Ectodermal cell (in vitro differentiated cells): Measurements from ENCODE around the gene HHATL.

Experiments used
- H3K27ac ChIP-seq: 2 replicates; pipeline ENCODE4 v1.7.0; 2013; ENCODE audit warnings: mild to moderate bottlenecking, low read depth, low read length; ENCODE audit not compliant: insufficient read depth, poor library complexity, severe bottlenecking
- H3K27me3 ChIP-seq: 2 replicates; pipeline ENCODE4 v1.7.0; 2013; ENCODE audit warnings: mild to moderate bottlenecking, low read length; ENCODE audit not compliant: insufficient read depth, control insufficient read depth, poor library complexity, severe bottlenecking
- H3K36me3 ChIP-seq: one replicate; pipeline ENCODE4 v1.7.0; 2013; ENCODE audit warnings: low read length; ENCODE audit not compliant: control insufficient read depth, insufficient read depth
- H3K4me1 ChIP-seq: one replicate; pipeline ENCODE4 v1.7.0; 2013; ENCODE audit warnings: low read length; ENCODE audit not compliant: control insufficient read depth, insufficient read depth
- H3K4me3 ChIP-seq: 2 replicates; pipeline ENCODE4 v1.7.0; 2013; ENCODE audit warnings: low read depth, low read length, control low read depth; ENCODE audit not compliant: insufficient read depth
- H3K9me3 ChIP-seq: 2 replicates; pipeline ENCODE4 v1.7.0; 2013; ENCODE audit warnings: mild to moderate bottlenecking, low read length, moderate library complexity; ENCODE audit not compliant: control insufficient read depth
- WGBS, 2 experiments: methylation state at CpG; one replicate each; pipeline ENCODE4 v1.1.7; 2013; ENCODE audit warnings: missing lambda C conversion rate in 2 of 2; 5-methylcytosine and 5-hydroxymethylcytosine counted together

The HHATL gene

DNA sequence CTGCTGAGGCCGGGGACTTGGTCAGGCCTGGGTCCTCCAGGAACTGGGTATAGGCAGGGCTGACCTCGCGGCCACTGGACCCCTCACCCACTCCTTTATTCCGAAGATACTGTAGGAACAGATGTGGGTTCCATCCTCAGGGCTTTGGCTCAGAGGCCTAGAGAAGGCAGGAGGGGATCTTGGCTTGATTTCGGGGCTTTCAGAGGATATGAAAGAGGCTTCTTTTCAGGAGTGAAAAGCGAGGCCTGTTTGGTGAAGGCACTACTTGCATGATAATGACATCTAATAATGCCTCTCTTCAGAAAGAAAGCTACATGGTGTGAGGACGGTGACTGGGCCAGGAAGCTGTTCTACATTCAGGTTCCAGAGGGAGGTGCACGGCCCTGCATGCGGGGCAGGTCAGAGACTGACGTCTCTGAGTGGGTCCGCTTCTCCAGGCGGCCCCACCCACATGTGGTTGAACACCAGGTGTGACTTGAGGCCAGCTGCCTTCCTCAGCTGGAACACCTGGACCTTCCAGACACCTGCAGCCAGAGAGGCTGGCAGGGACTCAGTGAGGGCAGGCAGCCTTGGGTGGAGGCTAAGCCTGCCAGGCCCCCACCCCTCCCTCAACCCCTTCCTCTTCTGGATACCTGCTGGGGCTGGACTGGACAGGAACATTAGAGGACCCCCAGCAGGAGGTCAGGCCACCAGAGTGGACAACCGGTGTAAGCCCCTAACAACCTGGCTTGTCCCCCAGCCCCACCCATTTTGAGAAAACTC, 31.1 kb upstream of the HHATL start:
- no peaks in the 10 kb centered on the region for H3K9me3 ChIP-seq
- H3K4me3 ChIP-seq = no peak overlapping the region

DNA sequence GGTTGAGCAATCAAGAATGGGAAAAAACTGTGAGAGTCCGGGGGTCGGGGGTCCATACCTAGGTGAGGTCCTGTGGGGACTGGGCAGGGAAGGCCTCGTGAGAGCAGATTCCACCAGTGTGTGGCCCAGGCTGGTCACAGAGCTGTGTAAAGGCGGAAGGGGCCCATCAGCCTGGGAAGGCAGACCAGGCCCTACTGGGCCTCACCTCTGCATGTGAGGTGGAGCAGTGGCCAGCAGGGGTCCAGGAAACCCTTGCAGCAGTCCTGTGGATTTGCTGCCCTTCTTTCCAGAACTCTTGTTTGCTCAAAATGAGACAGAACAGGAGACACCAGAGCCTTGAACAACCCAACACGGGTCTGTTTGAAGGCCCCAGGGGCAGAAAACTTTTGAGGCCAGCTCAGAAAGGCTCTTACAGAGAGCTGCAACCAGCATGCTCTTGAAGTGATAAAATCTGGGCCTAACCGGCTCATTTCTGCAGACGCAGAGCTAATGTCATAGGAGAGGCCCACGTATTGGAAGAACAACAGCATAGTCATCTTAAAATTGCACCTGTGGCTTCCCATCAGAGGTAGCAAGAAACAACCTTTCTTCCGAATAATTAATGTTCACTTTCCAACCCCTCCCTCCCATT, 30.3 kb upstream of the HHATL start:
- Histone ChIP-seq H3K9me3 (no peaks in the 10 kb centered on the region), H3K27ac (no peak overlapping the region), H3K27me3 (no peaks in the 10 kb centered on the region), H3K4me1 (peaks cover 3% of the 10 kb centered on the region), H3K4me3 (no peak overlapping the region), H3K36me3 (no peaks in the 10 kb centered on the region)
- 74 to 76% methylated on average over 9 of the region's 9 CpGs for WGBS, 2 experiments

More for the DNA sequence above, 31.1 kb upstream of the HHATL start:
- Histone ChIP-seq H3K27me3 (no peaks in the 10 kb centered on the region), H3K36me3 (no peaks in the 10 kb centered on the region), H3K4me1 (peaks cover 3% of the 10 kb centered on the region), H3K27ac (no peak overlapping the region)
- WGBS, 2 experiments = 45 to 47% methylated on average over 13 of the region's 13 CpGs

DNA sequence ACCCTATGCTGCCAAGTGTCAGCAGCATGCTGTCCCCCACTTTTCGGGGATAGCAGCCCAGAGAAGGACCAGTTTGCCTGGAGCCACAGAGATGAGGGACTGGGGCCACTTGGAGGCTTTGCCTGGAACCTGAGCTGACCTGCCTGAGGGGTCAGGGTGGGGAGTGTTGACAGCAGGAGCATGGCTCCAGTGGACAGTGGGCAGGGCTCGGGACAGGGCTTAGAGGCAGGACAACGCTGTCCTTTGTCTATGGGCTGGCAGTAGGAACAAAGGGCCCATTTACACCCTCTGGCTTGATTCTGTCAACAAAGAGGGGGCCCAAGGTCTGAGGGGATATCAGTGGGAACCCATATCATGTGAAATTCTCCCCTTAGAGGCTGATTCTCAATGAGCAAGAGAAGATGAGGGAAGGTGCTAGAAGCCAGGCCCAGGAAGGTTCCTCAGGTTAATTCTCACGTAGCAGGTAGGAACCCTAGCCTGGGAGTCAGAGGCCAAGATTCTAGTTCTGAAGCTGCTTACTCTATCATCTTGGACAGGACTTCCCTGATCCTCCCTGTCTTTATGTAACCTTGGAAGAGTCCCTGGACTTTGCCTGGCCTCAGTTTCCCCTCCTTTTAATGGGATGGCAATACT, 29.7 kb upstream of the HHATL start:
- Histone ChIP-seq H3K4me1 (peaks cover 3% of the 10 kb centered on the region), H3K9me3 (no peaks in the 10 kb centered on the region), H3K4me3 (no peak overlapping the region), H3K27ac (no peak overlapping the region), H3K27me3 (no peaks in the 10 kb centered on the region), H3K36me3 (no peaks in the 10 kb centered on the region)
- 46 to 49% methylated on average over 4 of the region's 4 CpGs for WGBS, 2 experiments

DNA sequence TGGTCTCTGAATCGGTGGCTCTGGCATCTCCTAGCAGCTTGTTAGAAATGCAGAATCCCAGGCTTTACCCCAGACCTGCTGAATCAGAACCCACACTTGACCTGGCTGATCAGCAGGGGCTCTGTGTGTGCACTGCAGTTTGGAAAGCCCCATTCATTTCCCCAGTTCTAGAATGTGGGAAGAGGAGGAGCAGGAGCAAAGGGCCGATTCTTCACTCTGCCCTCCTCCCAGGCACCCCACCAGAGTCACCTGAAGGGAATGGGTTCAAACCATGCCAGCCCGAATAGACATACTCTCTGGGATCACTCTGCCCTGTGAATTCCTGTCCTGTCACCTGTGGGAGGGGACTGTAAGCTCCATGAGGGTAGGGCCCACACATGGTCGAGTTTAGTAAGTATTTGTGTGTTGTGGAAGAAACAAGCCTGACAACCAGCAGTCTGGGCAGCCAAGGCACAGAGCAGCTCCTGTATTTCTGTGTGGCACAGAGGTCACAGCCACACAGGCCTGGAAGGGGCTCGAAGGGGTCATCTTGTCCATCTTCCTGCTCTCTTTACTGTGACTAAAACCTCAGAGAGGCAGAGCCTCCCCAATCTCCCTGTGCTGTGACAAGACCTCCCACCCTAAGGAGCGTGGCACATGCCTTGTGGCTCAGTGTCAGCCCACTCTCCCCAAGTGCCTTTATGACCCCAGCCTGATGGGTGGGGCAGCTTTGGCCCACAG, 29.0 kb upstream of the HHATL start:
- H3K27me3 ChIP-seq = no peaks in the 10 kb centered on the region
- no peaks in the 10 kb centered on the region for H3K9me3 ChIP-seq
- H3K4me1 ChIP-seq = peaks cover 3% of the 10 kb centered on the region
- no peaks in the 10 kb centered on the region for H3K36me3 ChIP-seq
- H3K27ac ChIP-seq = no peak overlapping the region
- WGBS, 2 experiments = 88 to 92% methylated on average over 6 of the region's 6 CpGs
- no peak overlapping the region for H3K4me3 ChIP-seq

DNA sequence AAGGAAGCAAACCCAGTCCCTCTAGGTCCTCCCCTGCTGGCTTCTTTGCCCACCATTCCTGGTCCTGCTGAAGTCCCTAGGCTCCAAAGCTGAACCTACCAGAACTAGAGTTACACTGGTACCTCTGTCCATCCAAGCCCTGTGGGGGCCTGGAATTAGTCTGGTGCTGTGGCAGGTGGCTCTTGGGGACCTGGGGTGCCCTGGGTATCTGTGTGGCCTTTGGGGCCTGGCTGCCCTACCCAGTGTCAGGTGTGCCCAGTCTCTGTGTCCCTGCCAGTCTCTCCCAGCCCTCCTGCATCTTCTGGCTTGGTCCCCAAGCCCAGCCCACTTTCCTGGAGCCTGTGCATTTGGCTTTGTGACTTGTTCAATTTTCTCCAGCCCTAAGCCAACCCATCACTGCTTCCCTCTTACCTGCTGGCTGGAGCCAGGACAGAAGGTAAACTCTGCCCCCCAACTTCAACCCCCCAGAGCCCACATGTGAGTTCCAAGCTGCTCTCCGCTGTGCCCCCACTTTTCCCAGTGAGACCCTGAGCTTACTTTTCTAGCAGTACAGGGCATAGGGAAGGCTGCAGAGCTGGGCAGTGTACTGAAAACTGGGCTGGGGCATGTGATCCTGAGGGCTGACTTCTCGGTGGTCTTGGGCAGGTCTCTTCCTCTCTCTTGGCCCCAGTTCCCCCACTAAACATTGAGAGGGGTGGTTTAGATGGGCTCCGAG, 28.3 kb upstream of the HHATL start:
- H3K4me1 ChIP-seq = peaks cover 3% of the 10 kb centered on the region
- H3K36me3 ChIP-seq = no peaks in the 10 kb centered on the region
- H3K27me3 ChIP-seq = no peaks in the 10 kb centered on the region
- WGBS, 2 experiments = 94 to 95% methylated on average over 3 of the region's 3 CpGs
- H3K9me3 ChIP-seq = no peaks in the 10 kb centered on the region
- no peak overlapping the region for H3K4me3 ChIP-seq
- no peak overlapping the region for H3K27ac ChIP-seq

DNA sequence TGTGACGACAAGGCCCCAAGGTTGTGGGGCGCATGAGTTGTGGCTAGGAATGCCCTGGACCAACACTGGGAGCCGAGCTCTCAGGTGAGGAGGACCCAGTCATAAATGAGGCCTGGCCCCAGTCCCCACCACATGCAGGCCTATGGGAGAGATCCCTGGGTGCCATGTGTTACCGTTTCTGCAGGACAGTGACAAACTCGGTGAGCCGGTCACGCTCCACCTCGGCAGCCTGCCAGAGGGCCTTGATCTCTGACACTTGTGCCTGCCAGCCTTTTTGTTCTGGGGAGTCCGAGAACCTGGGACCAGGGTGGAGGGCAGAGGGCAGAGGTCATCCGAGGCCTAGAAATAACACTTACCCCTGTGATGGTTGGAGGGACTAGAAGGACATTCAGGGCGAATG, 27.7 kb upstream of the HHATL start:
- Histone ChIP-seq H3K36me3 (no peaks in the 10 kb centered on the region), H3K27me3 (no peaks in the 10 kb centered on the region), H3K4me1 (peaks cover 3% of the 10 kb centered on the region), H3K4me3 (no peak overlapping the region), H3K9me3 (no peaks in the 10 kb centered on the region), H3K27ac (no peak overlapping the region)
- 85 to 87% methylated on average over 11 of the region's 11 CpGs for WGBS, 2 experiments

DNA sequence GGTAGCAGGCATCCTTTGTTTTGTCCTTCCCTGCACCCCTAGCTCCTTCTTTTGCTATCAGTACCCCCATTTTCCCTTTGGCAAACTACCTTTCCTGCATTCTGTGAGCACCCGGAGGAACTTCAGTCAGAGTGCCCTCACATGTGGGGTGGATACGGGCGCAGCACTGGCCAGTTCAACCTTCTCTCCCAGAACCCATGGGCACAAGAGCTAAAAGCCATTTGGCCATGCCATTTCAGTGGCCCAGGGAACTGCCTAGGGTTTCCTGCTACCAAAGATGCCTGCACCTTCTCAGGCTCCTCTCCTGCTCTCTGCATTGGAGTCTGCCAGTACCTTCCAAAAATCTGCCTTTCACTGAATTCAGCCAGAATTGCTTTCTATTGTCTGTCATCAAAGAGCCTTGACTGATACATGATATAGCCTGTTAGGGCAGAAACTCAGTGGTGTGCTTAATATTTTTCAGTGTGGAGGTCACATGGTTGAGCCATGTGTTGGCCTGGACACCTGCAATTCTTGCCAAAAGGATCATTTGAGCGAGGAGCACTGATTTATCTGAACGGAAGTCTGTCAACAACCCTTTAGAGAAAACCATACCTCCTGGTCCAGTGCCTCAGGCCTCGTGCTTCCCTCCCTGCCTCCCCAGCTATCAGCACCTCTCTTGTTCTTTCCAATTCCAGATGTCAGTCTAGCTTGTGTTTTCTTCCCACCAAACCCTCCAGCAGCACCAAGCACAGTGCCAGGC, 27.0 kb upstream of the HHATL start:
- Histone ChIP-seq H3K27me3 (no peaks in the 10 kb centered on the region), H3K4me3 (no peak overlapping the region), H3K36me3 (no peaks in the 10 kb centered on the region), H3K27ac (no peak overlapping the region), H3K4me1 (peaks cover 3% of the 10 kb centered on the region), H3K9me3 (no peaks in the 10 kb centered on the region)
- 93% methylated on average over 6 of the region's 6 CpGs for WGBS, 2 experiments

DNA sequence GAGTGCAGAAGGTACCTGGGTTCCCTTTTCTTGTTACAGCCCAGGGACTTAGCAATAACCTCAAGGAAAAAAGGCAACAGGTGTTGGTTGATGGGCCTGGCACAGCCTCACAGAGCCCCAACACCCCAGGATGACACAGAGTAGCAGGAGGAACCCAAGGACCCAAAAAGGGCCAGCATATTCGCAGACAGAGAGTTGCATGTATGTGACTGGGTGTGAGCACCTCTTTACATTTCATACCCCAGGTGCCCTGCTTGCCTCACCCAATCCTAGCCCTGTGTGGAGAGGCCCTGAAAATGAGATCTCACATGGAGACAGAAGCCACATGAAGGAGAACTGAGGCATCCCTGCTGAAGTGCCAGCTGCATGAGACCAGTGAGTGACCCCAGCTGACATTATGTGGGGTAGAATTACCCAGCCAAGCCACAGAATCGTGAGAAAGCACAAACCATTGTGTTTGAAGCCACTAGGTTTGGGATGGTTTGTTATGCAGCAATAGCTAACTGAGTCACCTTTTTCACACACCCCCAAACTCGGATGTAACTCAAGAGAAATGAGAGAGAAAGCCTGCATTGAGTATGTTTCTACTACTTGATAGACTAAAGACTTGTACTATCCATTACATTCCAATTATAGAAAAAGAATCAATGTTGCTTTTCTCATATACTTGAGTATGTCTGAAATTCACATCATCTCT, 26.2 kb upstream of the HHATL start:
- Histone ChIP-seq H3K4me1 (peaks cover 3% of the 10 kb centered on the region), H3K4me3 (no peak overlapping the region), H3K9me3 (no peaks in the 10 kb centered on the region), H3K36me3 (no peaks in the 10 kb centered on the region), H3K27me3 (no peaks in the 10 kb centered on the region), H3K27ac (no peak overlapping the region)
- 93 to 95% methylated on average over 3 of the region's 3 CpGs for WGBS, 2 experiments

DNA sequence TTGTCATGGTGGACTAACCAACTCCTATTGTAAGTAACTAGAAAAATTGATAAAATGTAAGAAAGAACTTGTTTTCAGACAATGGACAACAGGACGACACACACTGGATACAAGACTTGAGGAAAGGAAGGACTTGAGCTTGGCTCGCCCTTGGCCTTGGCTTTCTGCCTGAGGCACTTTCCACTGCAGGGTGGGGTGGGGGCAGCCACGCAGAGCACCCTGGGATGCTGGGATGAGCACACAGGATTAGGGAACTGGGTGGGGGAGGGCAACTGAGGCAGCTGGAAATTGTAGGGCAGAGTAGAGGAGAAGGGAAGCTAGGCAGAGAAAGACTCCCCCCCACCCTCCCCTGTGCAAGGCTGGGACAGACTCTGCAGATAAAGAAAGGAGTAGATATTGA, 25.5 kb upstream of the HHATL start:
- Histone ChIP-seq H3K27ac (no peak overlapping the region), H3K4me1 (no peaks in the 10 kb centered on the region), H3K27me3 (no peaks in the 10 kb centered on the region), H3K4me3 (no peak overlapping the region), H3K9me3 (no peaks in the 10 kb centered on the region), H3K36me3 (no peaks in the 10 kb centered on the region)
- WGBS, 2 experiments = 64 to 73% methylated on average over 3 of the region's 3 CpGs
